Body of pancreas (tissue), 4 donors: Measurements from ENCODE around the gene PNMA8C. TPM values are rescaled to one million over a fixed set of nuclear protein-coding genes. Genes with fewer than 3 reads are reported as not detected.

Experiments
- ATAC-seq: fragments of 150-250 bp; one replicate; pipeline ENCODE4 v1.9.1; 2016
- DNase-seq, 4 donors: peaks; one replicate each; pipeline ENCODE4 v3.0.0-alpha.2; 2019
- H3K27ac ChIP-seq, 4 donors: fragments of 200-600 bp; sonication (generic); 1 replicate in 3 of 4; 2 replicates in 1 of 4; pipeline versions ENCODE4 v1.5.1 to v1.6.1; 2016 to 2019; ENCODE audit warnings: mild to moderate bottlenecking in 1 of 4, mixed read lengths in 1 of 4, moderate library complexity in 1 of 4
- H3K27me3 ChIP-seq, 2 donors: fragments of 200-600 bp; sonication (generic); one replicate each; pipeline ENCODE4 v1.6.0; 2016; ENCODE audit warnings: mild to moderate bottlenecking in 1 of 2
- H3K36me3 ChIP-seq, 2 donors: fragments of 200-600 bp; sonication (generic); replicated peaks in 1 of 2; 2 replicates each; pipeline ENCODE4 v1.5.1; 2016; ENCODE audit warnings: low read depth in 2 of 2; ENCODE audit not compliant: insufficient read depth in 1 of 2
- H3K4me1 ChIP-seq: fragments of 200-600 bp; sonication (generic); one replicate; pipeline ENCODE4 v1.6.0; 2016
- H3K4me3 ChIP-seq, 2 donors: fragments of 200-600 bp; sonication (generic); 1 replicate in 1 of 2; 2 replicates in 1 of 2; pipeline ENCODE4 v1.5.1; 2016 to 2019
- H3K9me3 ChIP-seq, 3 donors: fragments of 200-600 bp; sonication (generic); 1 replicate in 2 of 3; 2 replicates in 1 of 3; pipeline ENCODE4 v1.5.1; 2016
- CTCF ChIP-seq, 7 experiments: fragments of 450-650 bp in 4 of 7; fragments of 200-600 bp in 3 of 7; sonication (generic) in 3 of 7; IDR thresholded peaks; one replicate each; pipeline ENCODE4 v1.5.1; 2016 to 2019; ENCODE audit warnings: antibody characterized with exemption in 7 of 7
- POLR2A ChIP-seq, 3 donors: fragments of 450-650 bp; IDR thresholded peaks; one replicate each; pipeline ENCODE4 v1.6.1; 2016; ENCODE audit warnings: antibody characterized with exemption in 3 of 3, mild to moderate bottlenecking in 2 of 3
- WGBS, 2 donors: methylation state at CpG; one replicate each; pipeline ENCODE4 v1.1.5; 2017; 5-methylcytosine and 5-hydroxymethylcytosine counted together
- intact Hi-C: fragments of 100-400 bp; cut with DNase I; formaldehyde crosslinking; loops from one replicate; pipeline ENCODE4 v1.15.1; 2023
- total RNA-seq, 2 donors: library from RNA; depleted of rRNA; stranded (reverse); fragments of >200 nt; gene quantifications; one replicate each; pipeline ENCODE4 v1.1.0, GENCODE V29; 2016

PNMA8C gene
- total RNA-seq, 2 donors from 2014 or later = not detected

- Histone ChIP-seq H3K4me3 (no peak overlapping the region), H3K4me1 (peaks cover 54% of the 10 kb centered on the region)
- 75 to 84% methylated on average over 13 of the region's 13 CpGs for WGBS, 2 donors
These were observed 18.3 kb downstream of the PNMA8C start for GRCh38 chr19:46410205-46411087.

DNA sequence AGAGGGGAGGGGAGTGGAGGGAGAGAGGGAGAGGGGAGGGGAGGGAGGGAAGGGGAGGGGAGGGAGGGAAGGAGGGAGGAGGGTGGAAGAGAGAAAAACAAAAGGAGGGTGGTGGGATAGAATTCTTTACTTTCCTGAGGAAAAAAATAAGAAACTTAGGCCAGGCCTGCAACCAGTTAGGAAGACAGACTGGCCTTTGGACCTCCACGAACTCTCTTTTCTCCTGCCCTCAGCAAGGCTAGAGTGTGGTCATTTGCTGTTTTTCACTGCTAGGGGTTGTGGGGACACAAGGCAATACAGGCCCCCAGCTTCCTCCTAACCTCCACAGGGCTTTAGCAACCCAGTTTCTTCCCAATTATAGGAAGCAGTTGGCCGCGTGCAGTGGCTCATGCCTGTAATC, 19.5 kb downstream of the PNMA8C start:
- Histone ChIP-seq H3K36me3 (no peaks in the 10 kb centered on the region), H3K27ac (peak overlapping the region in 1 of 4 donors; percentile 59), H3K27me3 (no peaks in the 10 kb centered on the region), H3K4me3 (no peak overlapping the region), H3K9me3 (no peaks in the 10 kb centered on the region), H3K4me1 (peaks cover 58% of the 10 kb centered on the region)
- intact Hi-C loops = no loop called here
- no peak for ATAC-seq
- 86 to 90% methylated on average over 3 of the region's 3 CpGs for WGBS, 2 donors
- TF ChIP-seq CTCF (IDR thresholded peaks at IDR 0.05) (no peak), POLR2A (IDR thresholded peaks at IDR 0.05) (no peak)
- DNase-seq = no peak

More at GRCh38 chr19:46410205-46411087, 18.3 kb downstream of the PNMA8C start:
- no peak for TF ChIP-seq CTCF (IDR thresholded peaks at IDR 0.05)
- Histone ChIP-seq H3K9me3 (no peaks in the 10 kb centered on the region), H3K27me3 (no peaks in the 10 kb centered on the region), H3K36me3 (no peaks in the 10 kb centered on the region), H3K27ac (peak overlapping the region in 1 of 4 donors; percentile 85)
- DNase-seq = no peak
- ATAC-seq = no peak
- intact Hi-C loops = no loop called here

GRCh38 chr19:46408664-46409039, 20.1 kb downstream of the PNMA8C start:
- TF ChIP-seq POLR2A (IDR thresholded peaks at IDR 0.05) (no peak), CTCF (IDR thresholded peaks at IDR 0.05) (no peak)
- ATAC-seq (no peak), DNase-seq (peak; percentile 59 to 72 (median 66))
- Histone ChIP-seq H3K9me3 (no peaks in the 10 kb centered on the region), H3K36me3 (no peaks in the 10 kb centered on the region), H3K27ac (peak overlapping the region in 3 of 4 donors; percentile 58 to 71 (median 59)), H3K27me3 (no peaks in the 10 kb centered on the region), H3K4me3 (no peak overlapping the region), H3K4me1 (peaks cover 52% of the 10 kb centered on the region)
- 13 to 17% methylated on average over 11 of the region's 11 CpGs for WGBS, 2 donors
- intact Hi-C loops = no loop called here

DNA sequence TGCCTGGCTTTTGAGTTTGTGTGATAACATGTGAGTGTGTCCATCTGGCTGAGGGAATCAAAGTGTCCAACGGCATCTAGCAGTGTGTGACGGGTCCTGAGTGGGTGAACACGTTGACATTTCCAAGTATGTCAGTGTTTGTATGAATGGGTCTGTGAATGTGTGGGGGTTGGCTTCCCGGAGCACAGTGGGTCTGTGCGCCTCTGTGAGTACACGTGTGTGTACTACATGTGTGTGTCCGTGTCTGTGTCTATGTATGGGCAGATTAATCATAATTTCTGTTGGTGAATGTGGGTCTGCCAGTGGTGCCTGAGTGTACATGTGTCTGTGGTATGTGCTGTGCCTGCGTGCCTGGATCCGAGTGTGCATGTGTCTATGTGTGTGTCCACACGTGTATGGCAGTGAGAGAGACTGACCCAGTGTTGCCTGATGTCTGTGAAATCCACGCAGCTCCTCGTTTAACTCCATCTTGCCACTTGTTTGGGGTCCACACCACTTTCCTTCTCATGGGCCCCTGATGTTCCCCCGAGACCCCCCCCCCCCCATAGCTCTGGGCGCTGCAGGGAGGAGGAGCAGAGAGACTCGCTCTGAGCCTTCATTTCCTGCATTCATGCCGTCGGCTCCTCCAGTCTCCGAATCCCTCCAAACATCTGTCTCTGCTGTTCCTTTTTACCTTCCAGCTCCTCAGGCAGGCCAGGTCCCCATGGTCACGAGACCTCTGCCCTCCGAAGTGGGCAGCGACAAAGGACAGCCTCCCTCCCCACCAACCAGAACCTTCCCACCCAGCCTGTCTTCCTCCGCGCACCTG, 20.7 kb downstream of the PNMA8C start:
- DNase-seq (no peak), ATAC-seq (no peak)
- intact Hi-C loops = no loop called here
- TF ChIP-seq POLR2A (IDR thresholded peaks at IDR 0.05) (no peak), CTCF (IDR thresholded peaks at IDR 0.05) (no peak)
- H3K36me3 ChIP-seq = no peaks in the 10 kb centered on the region
- no peak overlapping the region for H3K4me3 ChIP-seq
- no peaks in the 10 kb centered on the region for H3K27me3 ChIP-seq
- H3K27ac ChIP-seq = peak overlapping the region; percentile 25 to 71 (median 58)
- WGBS, 2 donors = 33 to 44% methylated on average over 10 to 23 of the region's 23 CpGs
- no peaks in the 10 kb centered on the region for H3K9me3 ChIP-seq
- peaks cover 49% of the 10 kb centered on the region for H3K4me1 ChIP-seq
